Mucosa of descending colon (tissue), 3 donors: ENCODE measurements around the gene RNU1-4. TPM values are rescaled to one million over a fixed set of nuclear protein-coding genes. Genes with fewer than 3 reads are reported as not detected.
A peak's percentile ranks its signal among the peaks of the same experiment; 100 is the strongest.
"Not testable (repeated sequence)": the region's sequence is repeated elsewhere in the genome, so short reads cannot be mapped to it uniquely, and the experiment has no call there.

Experiments
- ATAC-seq: fragments of 200-7000 bp; cut with Tn5 transposase; one replicate; pipeline ENCODE4 v1.9.1; 2020; ENCODE audit warnings: mild to moderate bottlenecking, moderate library complexity
- DNase-seq, 3 donors: peaks; one replicate each; pipeline ENCODE4 v3.0.0-alpha.2; 2020
- H3K36me3 ChIP-seq: fragments of 200-600 bp; one replicate; pipeline ENCODE4 v1.8.0; 2021; ENCODE audit warnings: low read depth, mild to moderate bottlenecking
- H3K4me1 ChIP-seq: fragments of 200-600 bp; one replicate; pipeline ENCODE4 v1.8.0; 2021; ENCODE audit warnings: low read depth, mild to moderate bottlenecking
- H3K4me3 ChIP-seq: fragments of 200-600 bp; one replicate; pipeline ENCODE4 v1.8.0; 2021; ENCODE audit warnings: mild to moderate bottlenecking
- H3K9me3 ChIP-seq: fragments of 200-600 bp; one replicate; pipeline ENCODE4 v1.8.0; 2021; ENCODE audit warnings: mild to moderate bottlenecking
- intact Hi-C, 2 donors: fragments of 100-400 bp; cut with DNase I in 1 of 2; cut with micrococcal nuclease in 1 of 2; formaldehyde crosslinking; loops; one replicate each; pipeline versions ENCODE4 v1.11.0 to v1.11.1; 2022; cut with DNase I, micrococcal nuclease
- total RNA-seq, 3 donors: library from RNA; stranded (reverse); fragmentation: NEBNext Ultra II Directional in 2 of 3; extraction: Animal tissue kit (Norgen Biotek cat#: 25700) in 2 of 3; gene quantifications; one replicate each; pipeline versions ENCODE4 v1.2.1 to v1.2.4, GENCODE V29; 2021 to 2023
- donor health status: DM: no; HTN: no; CAD: no; lungs with moderate emphysema.
- donor health status: DM: no; HTN: no; CAD: no.
- donor health status: DM: no; HTN: yes; CAD: no.

The RNU1-4 gene
- total RNA-seq, 3 donors from 2014 or later, result 2,195 to 6,222 (median 2,378) TPM

- H3K4me3 ChIP-seq, intact Hi-C loops, H3K9me3 ChIP-seq, ATAC-seq, H3K4me1 ChIP-seq, H3K36me3 ChIP-seq: not testable (repeated sequence)
- peak in 2 of 3 donors; percentile 1 to 42 for DNase-seq
These were observed 37.5 kb downstream of the RNU1-4 start for GRCh38 chr1:16777821-16778220.

GRCh38 chr1:16779525-16779924 is 39.2 kb downstream of the RNU1-4 start:
- intact Hi-C loops, ATAC-seq: not testable (repeated sequence)
- peak in 1 of 3 donors; percentile 1 for DNase-seq

GRCh38 chr1:16781033-16781432 is 40.7 kb downstream of the RNU1-4 start:
- H3K4me3 ChIP-seq, H3K4me1 ChIP-seq, intact Hi-C loops, H3K36me3 ChIP-seq, H3K9me3 ChIP-seq, DNase-seq: not testable (repeated sequence)
- peak; percentile 58 for ATAC-seq

More at GRCh38 chr1:16779525-16779924, 39.2 kb downstream of the RNU1-4 start:
- H3K4me1 ChIP-seq, H3K36me3 ChIP-seq, H3K9me3 ChIP-seq, H3K4me3 ChIP-seq: not testable (repeated sequence)

- H3K9me3 ChIP-seq, intact Hi-C loops, ATAC-seq: not testable (repeated sequence)
These were observed 41.3 kb downstream of the RNU1-4 start for GRCh38 chr1:16781625-16782024.

GRCh38 chr1:16784955-16785354 is 44.6 kb downstream of the RNU1-4 start:
- ATAC-seq, H3K4me1 ChIP-seq, H3K36me3 ChIP-seq, intact Hi-C loops, H3K4me3 ChIP-seq, DNase-seq, H3K9me3 ChIP-seq: not testable (repeated sequence)

More at GRCh38 chr1:16781625-16782024, 41.3 kb downstream of the RNU1-4 start:
- DNase-seq, result peak in 1 of 3 donors; percentile 1
- not testable (repeated sequence) for H3K4me3 ChIP-seq, H3K36me3 ChIP-seq, H3K4me1 ChIP-seq

GRCh38 chr1:16786362-16786761 is 46.0 kb downstream of the RNU1-4 start:
- H3K4me1 ChIP-seq, H3K9me3 ChIP-seq, intact Hi-C loops, ATAC-seq, H3K36me3 ChIP-seq, H3K4me3 ChIP-seq: not testable (repeated sequence)
- DNase-seq, result peak in 1 of 3 donors; percentile 10

GRCh38 chr1:16787175-16787574 is 46.9 kb downstream of the RNU1-4 start:
- H3K4me1 ChIP-seq, H3K36me3 ChIP-seq, intact Hi-C loops, H3K9me3 ChIP-seq, DNase-seq, H3K4me3 ChIP-seq: not testable (repeated sequence)
- peak; percentile 76 for ATAC-seq

GRCh38 chr1:16787711-16788110 is 47.4 kb downstream of the RNU1-4 start:
- H3K36me3 ChIP-seq, H3K9me3 ChIP-seq, intact Hi-C loops, H3K4me1 ChIP-seq, H3K4me3 ChIP-seq: not testable (repeated sequence)
- peak; percentile 80 for ATAC-seq
- peak in 1 of 3 donors; percentile 4 for DNase-seq

Other genes with a start within 250 kb of the RNU1-4 start
- gene RNU1-1, start 226.2 kb upstream of the RNU1-4 start, total RNA-seq, result 1,000 to 10,000 TPM; 2,195 to 6,222 (median 2,378) TPM
- gene NBPF1, start 127.0 kb upstream of the RNU1-4 start, total RNA-seq, result 100 to 1,000 TPM in 2 of 3 donors, 10 to 100 TPM in 1; 80.2 to 169 (median 104) TPM
- gene RNU1-3, start 73.6 kb upstream of the RNU1-4 start, total RNA-seq, result 1,000 to 10,000 TPM; 2,195 to 6,222 (median 2,378) TPM
- 1,000 to 10,000 TPM; 2,195 to 6,222 (median 2,378) TPM for gene RNU1-2, start 155.5 kb downstream of the RNU1-4 start, total RNA-seq
- gene CROCC, start 181.4 kb downstream of the RNU1-4 start, total RNA-seq, result 10 to 100 TPM; 12.2 to 32.5 (median 16.8) TPM
- 1 to 10 TPM; 2.4 to 6.3 (median 5.4) TPM for gene MFAP2, start 240.1 kb downstream of the RNU1-4 start, total RNA-seq